Measurements from ENCODE around the gene RALGAPA2.

- TF ChIP-seq POLR2A (IDR thresholded peaks at IDR 0.05), result no peak
- no peak for TF ChIP-seq CTCF (IDR thresholded peaks at IDR 0.05)
These were observed 22.1 kb upstream of the RALGAPA2 start for GRCh38 chr20:20734475-20734948.
